Vagina (tissue), 2 donors: ENCODE data around the gene NEK4. TPM values are rescaled to one million over a fixed set of nuclear protein-coding genes. Genes with fewer than 3 reads are reported as not detected.
A peak's percentile ranks its signal among the peaks of the same experiment; 100 is the strongest.
"Not testable (repeated sequence)": the region's sequence is repeated elsewhere in the genome, so short reads cannot be mapped to it uniquely, and the experiment has no call there.

ENCODE experiments used
- DNase-seq, 2 donors: peaks; one replicate each; pipeline ENCODE4 v3.0.0-alpha.2; 2017; ENCODE audit errors: extremely low spot score in 2 of 2
- H3K27ac ChIP-seq: fragments of 200-600 bp; sonication (generic); one replicate; pipeline ENCODE4 v1.5.1; 2019
- H3K27me3 ChIP-seq: fragments of 200-600 bp; sonication (generic); one replicate; pipeline ENCODE4 v1.5.1; 2019
- H3K36me3 ChIP-seq, 2 donors: fragments of 200-600 bp; sonication (generic); one replicate each; pipeline ENCODE4 v1.5.1; 2017 to 2019
- H3K4me1 ChIP-seq: fragments of 200-600 bp; sonication (generic); one replicate; pipeline ENCODE4 v1.5.1; 2019
- H3K4me3 ChIP-seq, 2 donors: fragments of 200-600 bp; sonication (generic); 1 replicate in 1 of 2; 2 replicates in 1 of 2; pipeline ENCODE4 v1.5.1; 2016 to 2019
- H3K9me3 ChIP-seq: fragments of 200-600 bp; sonication (generic); one replicate; pipeline ENCODE4 v1.5.1; 2019
- POLR2A ChIP-seq, 2 donors: fragments of 450-650 bp; IDR thresholded peaks; one replicate each; pipeline ENCODE4 v1.6.1; 2017; ENCODE audit warnings: antibody characterized with exemption in 2 of 2, mild to moderate bottlenecking in 2 of 2, moderate library complexity in 2 of 2
- POLR2AphosphoS5 ChIP-seq, 2 donors: sonication (generic); formaldehyde crosslinking; IDR thresholded peaks; one replicate each; pipeline ENCODE4 v1.9.0; 2017; ENCODE audit warnings: antibody characterized with exemption in 2 of 2, mild to moderate bottlenecking in 2 of 2, low read depth in 1 of 2; ENCODE audit not compliant: insufficient read depth in 1 of 2
- intact Hi-C: fragments of 100-400 bp; cut with DNase I; formaldehyde crosslinking; loops from one replicate; pipeline ENCODE4 v1.15.1; 2023
- total RNA-seq: library from RNA; depleted of rRNA; stranded (reverse); fragments of >200 nt; gene quantifications from one replicate; pipeline ENCODE4 v1.2.3, GENCODE V29; 2016
- TF ChIP-seq, protein P1 (sequence below), 3 experiments: fragments of 450-650 bp in 2 of 3; fragments of 200-600 bp in 1 of 3; sonication (generic) in 1 of 3; IDR thresholded peaks; one replicate each; pipeline ENCODE4 v1.5.1; 2017 to 2019; ENCODE audit warnings: antibody characterized with exemption in 3 of 3, mild to moderate bottlenecking in 2 of 3, moderate library complexity in 2 of 3

Gene NEK4
- total RNA-seq, 1 donor from 2014 or later, result 53.0 TPM

DNA sequence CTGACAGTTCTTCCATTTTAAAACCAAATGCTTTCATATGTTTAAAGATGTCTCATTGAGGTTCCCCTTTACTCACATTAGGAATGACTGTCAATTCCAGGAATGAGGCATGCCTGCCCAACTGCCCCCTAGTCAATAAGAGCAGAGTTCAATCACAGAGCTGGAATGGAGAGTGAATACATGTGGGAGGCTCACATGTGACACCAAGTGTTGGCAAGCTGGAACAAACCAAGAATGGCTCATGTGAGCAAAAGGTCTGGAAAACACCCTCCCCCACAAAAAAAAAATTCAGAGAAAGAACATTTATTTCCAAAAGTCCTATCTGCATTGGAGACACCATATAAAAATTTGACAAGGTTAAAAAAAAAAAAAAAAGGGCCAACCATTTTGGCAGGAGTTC, 88.7 kb downstream of the NEK4 start:
- peaks cover 0 to 25% of the 10 kb centered on the region in 2 donors for H3K36me3 ChIP-seq
- intact Hi-C loops, result no loop called here
- H3K9me3 ChIP-seq, result no peaks in the 10 kb centered on the region
- no peaks in the 10 kb centered on the region for H3K27me3 ChIP-seq
- no peak for DNase-seq
- no peak overlapping the region for H3K4me3 ChIP-seq
- peak overlapping the region; percentile 30 for H3K27ac ChIP-seq
- TF ChIP-seq POLR2AphosphoS5 (IDR thresholded peaks at IDR 0.05; ENCODE audit: insufficient read depth in 1 of 2, low read depth in 1 of 2) (peak in 1 of 2 donors; percentile 33), POLR2A (IDR thresholded peaks at IDR 0.05) (no peak)
- H3K4me1 ChIP-seq, result peaks cover 53% of the 10 kb centered on the region

DNA sequence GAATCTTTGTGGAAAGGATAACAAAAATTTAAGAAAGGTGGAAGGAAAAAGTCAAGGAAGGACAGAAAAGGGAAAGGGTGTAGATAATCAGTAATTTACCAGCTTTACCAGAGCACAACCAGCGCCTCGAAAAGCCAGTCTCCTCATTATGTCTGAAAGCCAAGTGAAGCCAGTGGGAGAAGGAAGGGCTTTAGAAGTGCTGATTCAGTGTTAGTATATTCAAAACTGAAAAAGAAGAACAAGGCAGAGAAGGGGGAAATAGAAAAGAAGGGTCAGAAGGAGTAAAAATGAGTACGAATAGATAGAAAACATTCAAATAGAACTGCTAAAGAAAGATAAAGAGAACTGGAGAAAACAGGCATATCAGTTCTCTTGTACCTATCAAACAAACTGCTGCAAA, 89.1 kb downstream of the NEK4 start:
- H3K27ac ChIP-seq, result peak overlapping the region; percentile 30
- no peak overlapping the region for H3K4me3 ChIP-seq
- peaks cover 0 to 30% of the 10 kb centered on the region in 2 donors for H3K36me3 ChIP-seq
- no peak for TF ChIP-seq POLR2AphosphoS5 (IDR thresholded peaks at IDR 0.05; ENCODE audit: insufficient read depth in 1 of 2, low read depth in 1 of 2)
- TF ChIP-seq, protein P1, sequence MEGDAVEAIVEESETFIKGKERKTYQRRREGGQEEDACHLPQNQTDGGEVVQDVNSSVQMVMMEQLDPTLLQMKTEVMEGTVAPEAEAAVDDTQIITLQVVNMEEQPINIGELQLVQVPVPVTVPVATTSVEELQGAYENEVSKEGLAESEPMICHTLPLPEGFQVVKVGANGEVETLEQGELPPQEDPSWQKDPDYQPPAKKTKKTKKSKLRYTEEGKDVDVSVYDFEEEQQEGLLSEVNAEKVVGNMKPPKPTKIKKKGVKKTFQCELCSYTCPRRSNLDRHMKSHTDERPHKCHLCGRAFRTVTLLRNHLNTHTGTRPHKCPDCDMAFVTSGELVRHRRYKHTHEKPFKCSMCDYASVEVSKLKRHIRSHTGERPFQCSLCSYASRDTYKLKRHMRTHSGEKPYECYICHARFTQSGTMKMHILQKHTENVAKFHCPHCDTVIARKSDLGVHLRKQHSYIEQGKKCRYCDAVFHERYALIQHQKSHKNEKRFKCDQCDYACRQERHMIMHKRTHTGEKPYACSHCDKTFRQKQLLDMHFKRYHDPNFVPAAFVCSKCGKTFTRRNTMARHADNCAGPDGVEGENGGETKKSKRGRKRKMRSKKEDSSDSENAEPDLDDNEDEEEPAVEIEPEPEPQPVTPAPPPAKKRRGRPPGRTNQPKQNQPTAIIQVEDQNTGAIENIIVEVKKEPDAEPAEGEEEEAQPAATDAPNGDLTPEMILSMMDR (IDR thresholded peaks at IDR 0.05), result no peak
- TF ChIP-seq POLR2A (IDR thresholded peaks at IDR 0.05), result no peak
- no peaks in the 10 kb centered on the region for H3K27me3 ChIP-seq
- no peak for DNase-seq
- intact Hi-C loops, result no loop called here
- H3K9me3 ChIP-seq, result no peaks in the 10 kb centered on the region
- peaks cover 49% of the 10 kb centered on the region for H3K4me1 ChIP-seq

DNA sequence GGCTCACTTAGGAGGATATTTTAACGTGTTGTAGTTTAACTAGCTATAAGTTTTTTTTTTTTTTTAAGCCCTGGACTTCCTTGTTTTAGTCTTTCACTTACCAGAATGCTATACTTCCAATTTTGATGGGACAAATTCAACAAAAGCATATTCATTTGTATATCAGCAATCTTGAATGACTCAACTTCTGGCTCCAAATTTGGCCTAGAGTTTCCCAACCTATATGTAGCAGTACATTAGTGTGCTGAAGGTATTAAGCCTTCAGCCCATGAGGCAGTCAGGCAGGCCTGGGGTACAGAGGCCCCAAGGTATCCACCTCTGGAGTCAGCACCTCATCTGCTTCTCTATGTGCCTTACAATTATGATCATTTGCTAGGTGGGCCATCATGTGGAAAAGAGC, 90.9 kb downstream of the NEK4 start:
- DNase-seq, result no peak
- Histone ChIP-seq H3K27ac (peak overlapping the region; percentile 24), H3K4me1 (peaks cover 40% of the 10 kb centered on the region), H3K27me3 (no peaks in the 10 kb centered on the region), H3K36me3 (peaks cover 0 to 43% of the 10 kb centered on the region in 2 donors), H3K9me3 (no peaks in the 10 kb centered on the region), H3K4me3 (no peak overlapping the region)
- TF ChIP-seq POLR2AphosphoS5 (IDR thresholded peaks at IDR 0.05; ENCODE audit: insufficient read depth in 1 of 2, low read depth in 1 of 2), result no peak
- TF ChIP-seq, protein P1 (IDR thresholded peaks at IDR 0.05), result no peak
- TF ChIP-seq POLR2A (IDR thresholded peaks at IDR 0.05), result no peak
- intact Hi-C loops, result no loop called here

DNA sequence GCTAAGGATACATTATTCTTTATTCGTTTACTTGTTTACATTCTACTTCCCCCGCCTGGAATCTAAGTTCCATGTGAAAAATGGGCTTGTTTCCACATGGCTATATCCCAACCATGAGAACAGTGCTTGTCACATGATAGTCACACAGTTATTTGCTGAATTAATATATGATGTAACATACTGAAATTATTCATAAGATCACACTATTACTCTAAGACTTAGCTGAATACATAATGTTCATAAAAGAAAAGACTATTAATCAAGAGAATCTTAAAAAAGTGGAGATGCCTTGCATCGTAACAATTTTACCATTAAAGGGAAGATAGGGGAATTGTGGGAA, 91.6 kb downstream of the NEK4 start:
- no peaks in the 10 kb centered on the region for H3K27me3 ChIP-seq
- H3K9me3 ChIP-seq, result no peaks in the 10 kb centered on the region
- intact Hi-C loops, result no loop called here
- no peak overlapping the region for H3K4me3 ChIP-seq
- H3K4me1 ChIP-seq, result peaks cover 35% of the 10 kb centered on the region
- H3K36me3 ChIP-seq, result peaks cover 0 to 47% of the 10 kb centered on the region in 2 donors
- TF ChIP-seq POLR2AphosphoS5 (IDR thresholded peaks at IDR 0.05; ENCODE audit: insufficient read depth in 1 of 2, low read depth in 1 of 2) (no peak), POLR2A (IDR thresholded peaks at IDR 0.05) (no peak)
- TF ChIP-seq, protein P1 (IDR thresholded peaks at IDR 0.05), result no peak
- DNase-seq, result no peak
- no peak overlapping the region for H3K27ac ChIP-seq

DNA sequence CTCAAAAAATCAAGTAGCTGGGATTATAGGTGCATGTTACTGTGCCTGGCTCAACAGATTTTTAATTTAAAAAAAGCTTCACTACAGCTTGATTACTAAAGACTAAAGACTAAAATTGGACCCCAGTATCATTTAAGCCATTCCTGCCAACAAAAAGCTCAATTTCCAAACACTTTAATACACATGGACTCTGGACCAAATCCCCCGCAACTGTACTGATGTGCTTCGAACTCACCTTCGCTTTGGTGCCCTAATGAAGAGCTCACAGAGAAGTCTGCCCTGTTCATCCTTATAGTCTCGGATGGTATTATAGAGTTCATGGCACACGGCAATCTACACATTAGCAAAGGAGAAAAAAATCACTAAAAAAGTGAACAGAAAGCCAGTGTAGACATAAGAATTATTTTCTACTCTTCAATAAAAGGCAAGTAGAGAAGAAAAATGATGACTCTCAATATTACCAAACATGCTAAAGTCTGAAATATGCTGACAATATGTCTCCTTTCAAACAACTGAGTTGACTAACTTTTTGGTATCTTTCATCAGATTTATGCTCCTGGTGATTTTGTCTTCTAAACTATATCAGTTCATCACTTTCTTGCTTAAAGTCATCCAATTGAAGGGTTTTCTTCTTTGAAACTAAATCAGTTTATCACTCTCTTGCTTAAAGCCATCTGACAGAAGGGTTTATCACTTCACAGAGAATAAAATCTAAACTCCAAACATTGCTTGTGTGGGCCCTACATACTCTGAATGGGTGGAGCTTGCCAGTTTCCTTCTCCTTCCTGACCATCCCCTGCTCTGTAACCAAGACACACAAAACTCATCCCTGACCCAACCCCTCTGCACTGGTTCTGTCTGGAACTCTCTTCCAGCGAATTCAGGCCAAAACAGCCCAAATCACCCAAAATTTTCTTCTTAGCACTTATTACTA, 92.2 kb downstream of the NEK4 start:
- Histone ChIP-seq H3K4me1 (peaks cover 32% of the 10 kb centered on the region), H3K4me3 (no peak overlapping the region), H3K27ac (no peak overlapping the region), H3K27me3 (no peaks in the 10 kb centered on the region), H3K9me3 (no peaks in the 10 kb centered on the region), H3K36me3 (peaks cover 0 to 47% of the 10 kb centered on the region in 2 donors)
- TF ChIP-seq POLR2AphosphoS5 (IDR thresholded peaks at IDR 0.05; ENCODE audit: insufficient read depth in 1 of 2, low read depth in 1 of 2) (no peak), POLR2A (IDR thresholded peaks at IDR 0.05) (no peak)
- TF ChIP-seq, protein P1 (IDR thresholded peaks at IDR 0.05), result no peak
- DNase-seq, result no peak
- intact Hi-C loops, result no loop called here

DNA sequence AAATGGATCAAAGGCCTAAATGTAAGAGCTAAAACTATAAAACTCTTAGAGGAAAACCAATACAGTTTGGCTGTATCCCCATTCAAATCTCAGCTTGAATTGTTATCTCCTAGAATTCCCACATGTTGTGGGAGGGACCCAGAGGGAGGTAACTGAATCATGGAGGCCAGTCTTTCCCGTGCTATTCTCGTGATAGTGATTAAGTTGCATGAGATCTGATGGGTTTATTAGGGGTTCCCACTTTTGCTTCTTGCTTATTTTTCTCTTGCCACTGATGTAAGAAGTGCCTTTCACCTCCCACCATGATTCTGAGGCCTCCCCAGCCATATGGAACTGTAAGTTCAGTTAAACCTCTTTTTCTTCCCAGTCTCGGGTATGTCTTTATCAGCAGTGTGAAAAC, 94.5 kb downstream of the NEK4 start:
- H3K4me1 ChIP-seq, result peaks cover 15% of the 10 kb centered on the region
- intact Hi-C loops, H3K27me3 ChIP-seq, H3K27ac ChIP-seq, H3K9me3 ChIP-seq, H3K4me3 ChIP-seq, DNase-seq: not testable (repeated sequence)
- peaks cover 0 to 60% of the 10 kb centered on the region in 2 donors for H3K36me3 ChIP-seq
